Loucy (cell line): ENCODE results near the gene CTNNA2.

Experiments
- H2AFZ ChIP-seq: fragments of 200-600 bp; sonication (generic); 2 replicates; pipeline ENCODE4 v1.6.0; 2016; ENCODE audit warnings: antibody characterized with exemption, mild to moderate bottlenecking, low read length, moderate library complexity
- H3F3A ChIP-seq: fragments of 200-600 bp; 2 replicates; pipeline ENCODE4 v1.6.0; 2016; ENCODE audit warnings: antibody characterized with exemption, low read depth, mild to moderate bottlenecking
- H3K27me3 ChIP-seq: fragments of 200-600 bp; sonication (generic); 2 replicates; pipeline ENCODE4 v1.6.1; 2014; ENCODE audit warnings: low read length, mild to moderate bottlenecking; ENCODE audit not compliant: insufficient read depth, poor library complexity, severe bottlenecking
- H3K36me3 ChIP-seq: fragments of 200-600 bp; sonication (generic); 2 replicates; pipeline ENCODE4 v1.6.1; 2016; ENCODE audit warnings: low read length; ENCODE audit not compliant: insufficient read depth
- H3K4me1 ChIP-seq: fragments of 200-600 bp; sonication (generic); 2 replicates; pipeline ENCODE4 v1.5.1; 2014; ENCODE audit warnings: low read length, mild to moderate bottlenecking; ENCODE audit not compliant: insufficient read depth, poor library complexity, severe bottlenecking
- H3K4me2 ChIP-seq: fragments of 200-600 bp; sonication (generic); 2 replicates; pipeline ENCODE4 v1.6.0; 2014; ENCODE audit warnings: antibody characterized with exemption, low read length, low read depth, mild to moderate bottlenecking; ENCODE audit not compliant: poor library complexity, severe bottlenecking
- H3K4me3 ChIP-seq: fragments of 200-600 bp; sonication (generic); 2 replicates; pipeline ENCODE4 v1.5.1; 2014; ENCODE audit warnings: low read length, mild to moderate bottlenecking, mixed read lengths; ENCODE audit not compliant: poor library complexity, severe bottlenecking
- H3K79me2 ChIP-seq: fragments of 200-600 bp; sonication (generic); 2 replicates; pipeline ENCODE4 v1.6.1; 2014; ENCODE audit warnings: low read length; ENCODE audit not compliant: insufficient read depth
- H3K9ac ChIP-seq: fragments of 200-600 bp; sonication (generic); 2 replicates; pipeline ENCODE4 v1.6.0; 2014; ENCODE audit warnings: mild to moderate bottlenecking, low read depth, low read length, moderate library complexity; ENCODE audit not compliant: poor library complexity, severe bottlenecking
- H3K9me2 ChIP-seq: fragments of 200-600 bp; sonication (generic); replicated peaks from 2 replicates; pipeline ENCODE4 v1.6.1; 2016; ENCODE audit warnings: low read depth, low read length, mixed read lengths
- H3K9me3 ChIP-seq: fragments of 200-600 bp; sonication (generic); 2 replicates; pipeline ENCODE4 v1.6.1; 2014; ENCODE audit warnings: mild to moderate bottlenecking, antibody characterized with exemption, low read length, low read depth; ENCODE audit not compliant: insufficient read depth
- H4K20me1 ChIP-seq: fragments of 200-600 bp; sonication (generic); 2 replicates; pipeline ENCODE4 v1.6.0; 2014; ENCODE audit warnings: antibody characterized with exemption, low read length, mild to moderate bottlenecking; ENCODE audit not compliant: insufficient read depth, poor library complexity, severe bottlenecking
- CTCF ChIP-seq: fragments of 200-600 bp; sonication (generic); conservative IDR thresholded peaks from 2 replicates; pipeline ENCODE4 v1.5.1; 2014; ENCODE audit warnings: mild to moderate bottlenecking, antibody characterized with exemption, low read length
- EZH2phosphoT487 ChIP-seq: fragments of 200-600 bp; IDR thresholded peaks from 2 replicates; pipeline ENCODE4 v1.6.1; 2018; ENCODE audit warnings: antibody characterized with exemption, mild to moderate bottlenecking, moderate library complexity, borderline replicate concordance

The CTNNA2 gene

GRCh38 chr2:80187156-80187555, 674.3 kb downstream of the CTNNA2 start:
- no peak for TF ChIP-seq EZH2phosphoT487
- no peak for TF ChIP-seq CTCF
- Histone ChIP-seq H3K4me2 (no peak overlapping the region), H4K20me1 (no peaks in the 10 kb centered on the region), H3K79me2 (no peaks in the 10 kb centered on the region), H3K4me3 (no peak overlapping the region), H3K27me3 (no peaks in the 10 kb centered on the region), H3K36me3 (no peaks in the 10 kb centered on the region), H3K9me3 (no peaks in the 10 kb centered on the region), H3K4me1 (no peaks in the 10 kb centered on the region), H3K9me2 (no peaks in the 10 kb centered on the region), H3F3A (no peaks in the 10 kb centered on the region), H2AFZ (no peak overlapping the region), H3K9ac (no peak overlapping the region)

GRCh38 chr2:80190166-80190565, 677.3 kb downstream of the CTNNA2 start:
- Histone ChIP-seq H3K9me2 (no peaks in the 10 kb centered on the region), H3K9ac (no peak overlapping the region), H3K79me2 (no peaks in the 10 kb centered on the region), H3F3A (no peaks in the 10 kb centered on the region), H3K4me3 (no peak overlapping the region), H3K4me1 (no peaks in the 10 kb centered on the region), H4K20me1 (no peaks in the 10 kb centered on the region), H3K27me3 (no peaks in the 10 kb centered on the region), H3K9me3 (no peaks in the 10 kb centered on the region), H3K36me3 (no peaks in the 10 kb centered on the region), H2AFZ (no peak overlapping the region), H3K4me2 (no peak overlapping the region)
- TF ChIP-seq EZH2phosphoT487 (no peak), CTCF (no peak)

GRCh38 chr2:80193566-80193965, 680.7 kb downstream of the CTNNA2 start:
- Histone ChIP-seq H3K4me2 (no peak overlapping the region), H3K4me3 (no peak overlapping the region), H3K4me1 (no peaks in the 10 kb centered on the region), H3K36me3 (no peaks in the 10 kb centered on the region), H3F3A (no peaks in the 10 kb centered on the region), H3K79me2 (no peaks in the 10 kb centered on the region), H3K9me3 (no peaks in the 10 kb centered on the region; the same call in 1 of the 2 replicates), H2AFZ (no peak overlapping the region), H3K27me3 (no peaks in the 10 kb centered on the region), H4K20me1 (no peaks in the 10 kb centered on the region), H3K9ac (no peak overlapping the region), H3K9me2 (no peaks in the 10 kb centered on the region)
- TF ChIP-seq EZH2phosphoT487, result no peak

- no peaks in the 10 kb centered on the region for H3K79me2 ChIP-seq
- no peaks in the 10 kb centered on the region for H3K27me3 ChIP-seq
- H3K4me3 ChIP-seq, result no peak overlapping the region
- no peaks in the 10 kb centered on the region for H3F3A ChIP-seq
- H4K20me1 ChIP-seq, result no peaks in the 10 kb centered on the region
- H3K36me3 ChIP-seq, result no peaks in the 10 kb centered on the region
- H3K9me2 ChIP-seq, result no peaks in the 10 kb centered on the region
- no peak overlapping the region for H3K4me2 ChIP-seq
- TF ChIP-seq CTCF (no peak), EZH2phosphoT487 (no peak)
- H3K9me3 ChIP-seq, result no peaks in the 10 kb centered on the region; the same call in 1 of the 2 replicates
- no peak overlapping the region for H3K9ac ChIP-seq
- no peak overlapping the region for H2AFZ ChIP-seq
- no peaks in the 10 kb centered on the region for H3K4me1 ChIP-seq
Measured at GRCh38 chr2:80195034-80195433, 682.2 kb downstream of the CTNNA2 start.
